GM18858 (cell line): ENCODE results near the gene SSH2.

Source experiments
- ATAC-seq: cut with Tn5 transposase; IDR thresholded peaks from one replicate; pipeline ENCODE4 v1.9.1; 2021; ENCODE audit not compliant: unreplicated experiment

The SSH2 gene

GRCh38 chr17:29838961-29839360 is 91.1 kb downstream of the SSH2 start:
- no peak for ATAC-seq

GRCh38 chr17:29837531-29837930 is 92.5 kb downstream of the SSH2 start:
- no peak for ATAC-seq

- ATAC-seq = no peak
These were observed 93.4 kb downstream of the SSH2 start for GRCh38 chr17:29836643-29837042.

- no peak for ATAC-seq
These were observed 94.3 kb downstream of the SSH2 start for GRCh38 chr17:29835435-29836351.

- ATAC-seq = no peak
These were observed 96.2 kb downstream of the SSH2 start for GRCh38 chr17:29833801-29834200.

GRCh38 chr17:29828676-29829284 is 101.2 kb downstream of the SSH2 start:
- ATAC-seq = no peak

GRCh38 chr17:29827179-29827578 is 102.8 kb downstream of the SSH2 start:
- no peak for ATAC-seq

- ATAC-seq = no peak
These were observed 103.8 kb downstream of the SSH2 start for GRCh38 chr17:29826114-29826692.

GRCh38 chr17:29825604-29826003 is 104.4 kb downstream of the SSH2 start:
- ATAC-seq = no peak

- no peak for ATAC-seq
These were observed 108.1 kb downstream of the SSH2 start for GRCh38 chr17:29821897-29822296.

GRCh38 chr17:29820425-29820824 is 109.6 kb downstream of the SSH2 start:
- ATAC-seq = no peak

- ATAC-seq = no peak
These were observed 122.3 kb downstream of the SSH2 start for GRCh38 chr17:29807520-29808361.

GRCh38 chr17:29802246-29802645 is 127.8 kb downstream of the SSH2 start:
- no peak for ATAC-seq

- no peak for ATAC-seq
These were observed 129.6 kb downstream of the SSH2 start for GRCh38 chr17:29800457-29800856.

- ATAC-seq = no peak
These were observed 133.4 kb downstream of the SSH2 start for GRCh38 chr17:29796652-29797051.

- ATAC-seq = no peak
These were observed 136.5 kb downstream of the SSH2 start for GRCh38 chr17:29793501-29793900.

GRCh38 chr17:29791336-29792080 is 138.5 kb downstream of the SSH2 start:
- no peak for ATAC-seq

GRCh38 chr17:29789196-29790170 is 140.5 kb downstream of the SSH2 start:
- no peak for ATAC-seq

GRCh38 chr17:29787995-29788394 is 142.0 kb downstream of the SSH2 start:
- ATAC-seq = no peak
